ENCODE data around the gene ECPAS.
"Not testable (repeated sequence)": the region's sequence is repeated elsewhere in the genome, so short reads cannot be mapped to it uniquely, and the experiment has no call there.

Gene ECPAS

DNA sequence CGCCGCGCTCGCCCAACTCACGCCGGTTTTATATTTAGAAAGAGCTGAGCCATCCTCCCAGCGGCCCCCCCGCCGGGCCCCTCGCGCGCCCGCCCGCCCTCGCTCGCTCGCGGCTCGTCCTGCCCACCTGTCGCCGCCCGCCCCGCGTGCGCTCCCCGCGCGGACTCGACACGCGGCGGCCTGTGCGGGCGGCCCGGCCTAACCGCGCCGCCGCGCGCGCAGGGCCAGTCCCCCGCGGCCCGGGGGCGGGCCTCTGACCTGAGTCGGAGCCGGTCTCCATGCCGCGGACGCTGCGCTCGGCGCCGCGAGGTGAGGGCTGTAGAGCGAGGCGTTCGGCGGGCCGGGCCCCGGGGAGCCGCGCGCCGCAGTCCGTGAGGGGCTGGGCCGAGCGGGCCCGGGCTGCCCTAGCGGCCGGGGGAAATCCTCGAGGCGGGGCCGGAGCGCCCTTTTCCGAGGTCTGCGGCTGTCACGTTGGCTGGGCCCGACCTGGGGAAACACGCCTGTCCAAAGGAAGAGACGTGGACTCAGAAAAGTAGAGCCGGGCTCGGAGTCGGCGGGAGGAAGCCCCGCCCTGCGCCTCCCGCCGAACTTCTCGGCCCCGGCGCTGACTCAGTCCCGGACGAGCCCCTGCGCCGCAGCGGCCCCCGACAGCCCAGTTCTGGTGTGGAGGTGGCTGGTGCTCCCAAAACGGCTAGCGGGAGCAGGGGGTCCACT, at the start of gene ECPAS:
Gene ECPAS, minus strand, starts transcription at position 526 of the 714 bp plus-strand sequence. CDS start 11,465 bp downstream, outside the sequence.
- DNase-seq: peak; percentile 71

DNA sequence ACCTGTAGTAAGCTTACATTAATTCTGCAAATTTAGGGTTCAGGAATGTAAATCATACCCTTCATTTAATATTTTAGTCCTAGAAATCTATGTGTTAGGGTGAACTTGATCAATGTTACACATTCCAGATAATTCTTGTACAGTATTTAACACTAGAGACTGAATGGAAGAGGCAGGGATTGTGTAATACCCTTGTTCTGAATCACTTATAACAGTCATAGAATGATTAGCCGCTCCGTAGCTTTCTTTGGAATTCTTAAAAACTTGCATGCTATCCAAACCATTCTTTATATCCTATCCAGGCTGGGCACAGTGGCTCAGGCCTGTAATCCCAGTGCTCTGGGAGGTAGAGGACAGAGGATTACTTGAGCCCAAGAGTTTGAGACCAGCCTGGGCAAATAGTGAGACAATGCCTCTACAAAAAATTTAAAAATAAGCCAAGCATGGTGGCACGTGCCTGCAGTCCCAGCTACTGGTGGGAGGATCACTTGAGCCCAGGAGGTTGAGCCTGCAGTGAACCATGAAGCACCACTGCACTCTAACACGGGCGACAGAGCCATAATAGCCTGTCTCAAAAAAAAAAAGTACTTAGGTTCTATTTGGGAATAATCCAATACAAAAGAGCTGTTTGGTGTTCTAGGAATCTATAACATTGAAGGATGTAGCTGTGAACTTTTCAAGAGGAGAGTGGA, 49.1 kb upstream of the ECPAS start:
- DNase-seq: no peak

GRCh38 chr9:111531716-111532115, 47.5 kb upstream of the ECPAS start:
- no peak for DNase-seq

DNA sequence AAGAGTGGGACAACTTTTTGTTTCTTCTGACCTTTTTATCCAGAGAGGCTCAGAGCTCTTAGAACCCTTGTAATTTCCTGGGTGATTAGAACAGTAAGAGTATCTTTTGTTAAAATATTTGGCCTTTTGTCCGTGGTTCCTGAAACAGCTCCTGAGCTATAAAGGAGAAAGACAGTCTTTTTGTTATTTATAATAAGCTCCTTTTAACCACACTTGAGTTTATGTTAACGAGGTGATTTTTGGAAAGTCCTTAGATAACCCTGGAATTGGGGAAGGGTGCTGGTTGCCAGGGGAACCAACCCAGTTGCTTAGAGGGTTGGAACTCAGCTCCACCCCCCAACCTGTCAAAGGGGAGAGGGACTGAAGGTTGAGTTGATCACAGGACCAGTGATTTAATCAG, 45.6 kb upstream of the ECPAS start:
- no peak for DNase-seq

DNA sequence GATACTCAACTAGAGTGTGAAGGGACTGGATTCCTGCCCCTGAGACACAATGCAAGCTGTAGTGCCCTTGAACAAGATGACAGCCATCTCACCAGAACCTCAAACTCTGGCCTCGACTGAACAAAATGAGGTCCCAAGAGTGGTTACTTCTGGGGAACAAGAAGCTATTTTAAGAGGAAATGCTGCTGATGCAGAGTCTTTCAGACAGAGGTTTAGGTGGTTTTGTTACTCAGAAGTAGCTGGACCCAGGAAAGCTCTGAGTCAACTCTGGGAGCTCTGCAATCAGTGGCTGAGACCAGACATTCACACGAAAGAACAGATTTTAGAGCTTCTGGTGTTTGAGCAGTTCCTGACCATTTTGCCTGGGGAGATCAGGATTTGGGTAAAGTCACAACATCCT, 43.2 kb upstream of the ECPAS start:
- DNase-seq: no peak

DNA sequence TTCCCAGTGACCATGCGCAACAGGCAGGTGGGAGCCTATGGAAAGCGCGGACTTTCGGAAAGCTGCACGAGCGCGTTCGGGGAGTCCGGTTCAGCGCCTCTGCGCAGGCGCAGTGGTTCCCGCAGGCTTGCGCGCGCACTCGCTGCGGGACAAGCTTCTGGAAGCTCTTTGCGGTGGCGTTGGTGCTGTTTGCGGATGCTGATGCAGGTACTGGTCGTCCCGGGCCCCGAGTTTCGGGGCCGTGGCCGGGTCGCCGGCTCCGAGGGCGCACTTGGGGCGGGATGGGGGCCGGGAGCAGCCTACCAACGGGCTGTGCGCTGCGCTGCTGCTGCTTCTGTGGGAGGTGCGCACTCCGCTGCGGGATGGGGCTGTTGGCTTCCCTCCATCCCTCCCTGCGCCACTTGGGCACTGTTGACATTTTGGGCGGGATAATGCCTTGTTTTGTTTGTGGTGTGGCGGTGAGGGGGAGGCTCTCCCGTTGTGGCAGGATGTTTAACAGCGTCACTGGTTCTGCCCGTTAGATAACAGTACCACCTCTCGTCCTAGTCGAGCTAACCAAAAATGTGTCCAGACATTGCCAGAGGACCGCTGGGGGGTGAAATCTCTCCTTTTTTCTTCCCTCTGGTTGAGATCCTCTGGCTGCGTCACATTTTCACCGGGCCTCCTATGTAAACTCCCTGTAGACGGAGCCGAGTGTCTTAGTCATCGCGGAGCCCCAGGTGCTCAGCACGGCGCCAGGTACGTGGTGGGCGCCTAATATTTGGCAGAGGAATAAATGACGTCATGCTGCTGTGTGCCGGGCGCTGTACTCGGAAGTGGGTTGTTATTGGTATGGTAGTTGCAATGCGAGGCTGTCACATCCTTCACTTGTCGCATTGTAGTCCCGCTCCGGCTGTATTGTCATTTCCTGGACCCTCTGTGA, 41.1 kb upstream of the ECPAS start, which contains the start of gene ZNF483:
Gene ZNF483, plus strand, starts transcription at position 124 of the 922 bp plus-strand sequence. CDS start 2,217 bp downstream, outside the sequence.
- peak; percentile 77 for DNase-seq

DNA sequence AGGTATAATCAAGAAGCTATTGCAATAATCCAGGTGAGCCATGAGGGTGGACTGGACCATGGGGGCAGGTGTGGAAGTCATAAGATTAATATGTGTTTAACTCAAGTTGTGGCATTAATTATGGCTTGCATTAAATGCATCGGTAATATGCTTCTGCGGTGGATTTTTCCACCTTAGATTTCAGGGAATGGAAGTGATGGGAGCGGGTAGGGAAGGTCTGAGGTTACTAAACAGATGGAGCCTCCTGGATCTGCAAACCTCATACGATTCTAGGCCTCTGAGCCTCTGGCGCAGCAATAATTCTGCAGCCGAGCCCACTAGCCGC, 40.5 kb upstream of the ECPAS start:
- DNase-seq: no peak

GRCh38 chr9:111516061-111516465, 31.9 kb upstream of the ECPAS start:
- DNase-seq: no peak

- no peak for DNase-seq
These were observed 30.8 kb upstream of the ECPAS start for GRCh38 chr9:111514967-111515366.

DNA sequence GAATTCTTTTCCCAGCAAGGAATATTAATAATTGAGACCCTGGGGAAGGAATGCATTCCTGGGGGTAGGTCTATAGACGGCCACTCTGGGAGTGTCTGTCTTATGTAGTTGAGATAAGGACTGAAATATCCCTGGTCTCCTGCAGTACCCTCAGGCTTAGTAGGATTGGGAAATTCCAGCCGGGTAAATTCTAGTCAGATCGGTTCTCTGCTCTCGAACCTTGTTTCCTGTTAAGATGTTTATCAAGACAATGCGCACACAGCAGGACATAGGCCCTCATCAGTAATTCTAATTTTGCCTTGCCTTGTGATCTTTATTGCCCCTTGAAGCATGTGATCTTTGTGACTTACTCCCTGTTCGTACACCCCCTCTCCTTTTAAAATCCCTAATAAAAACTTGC, 27.4 kb upstream of the ECPAS start:
- not testable (repeated sequence) for DNase-seq

DNA sequence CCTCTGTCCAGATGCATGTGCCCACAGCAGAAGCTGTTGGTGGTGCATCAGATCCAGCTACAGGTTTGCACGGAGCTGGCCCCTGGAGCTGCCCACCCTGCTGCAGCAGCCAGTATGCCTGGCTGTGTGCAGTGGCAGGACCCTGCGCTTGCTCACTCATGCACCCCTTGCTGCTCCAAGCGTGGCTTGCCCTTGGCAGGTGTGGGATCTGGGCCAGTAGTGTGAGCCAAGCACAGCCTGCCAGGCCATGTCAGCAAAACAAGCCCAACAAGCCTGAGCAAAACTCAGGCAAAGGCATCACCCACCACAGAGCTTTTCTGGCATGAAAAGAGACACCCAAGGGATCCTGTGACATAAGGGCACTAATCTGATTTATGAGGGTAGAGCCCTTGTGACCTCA, 18.3 kb upstream of the ECPAS start:
- no peak for DNase-seq

DNA sequence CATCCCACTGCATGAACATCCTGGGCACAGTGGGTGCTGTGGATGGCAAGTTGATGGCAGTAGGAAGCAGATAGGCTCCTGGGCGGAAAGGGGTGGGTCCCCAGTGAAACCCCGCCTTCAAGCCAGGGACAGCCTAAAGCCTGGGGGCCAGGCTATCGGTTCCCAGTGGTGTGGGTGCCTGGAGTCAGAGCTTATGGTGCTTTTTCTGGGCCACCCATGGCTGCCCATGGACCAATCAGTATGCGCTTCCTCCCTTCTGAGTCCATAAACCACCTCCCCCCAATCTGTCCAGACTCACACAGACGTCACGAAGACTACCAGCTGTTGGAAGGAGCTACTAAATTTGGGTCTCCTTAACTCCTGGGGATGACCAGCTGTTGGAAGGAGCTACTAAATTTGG, 17.5 kb upstream of the ECPAS start:
- DNase-seq: no peak

DNA sequence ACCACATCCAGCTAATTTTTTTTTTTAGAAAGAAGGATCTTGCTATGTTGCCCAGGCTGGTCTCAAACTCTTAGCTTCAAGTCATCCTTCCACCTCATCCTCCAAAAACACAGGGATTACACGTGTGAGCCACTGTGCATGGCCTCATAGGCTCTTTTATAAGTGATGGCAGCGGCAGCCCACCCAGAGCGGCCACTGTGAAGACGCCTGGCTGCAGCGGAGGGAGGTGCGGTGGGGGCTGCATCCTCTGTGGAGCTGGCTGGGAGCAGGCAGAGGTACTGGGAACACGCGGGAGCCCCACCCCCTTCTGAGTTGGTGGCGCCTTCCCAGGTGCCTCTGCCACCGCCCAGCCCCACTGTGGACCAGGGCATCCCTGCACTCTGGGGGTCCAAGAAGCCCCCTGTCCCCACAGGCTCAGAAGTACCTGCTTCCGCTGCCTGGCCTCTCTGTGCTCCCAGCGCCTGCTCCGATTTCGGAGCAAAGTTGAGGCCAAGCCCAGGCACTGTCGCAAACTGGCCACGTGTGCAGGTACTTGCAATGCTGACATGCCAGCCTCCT, 16.9 kb upstream of the ECPAS start:
- DNase-seq: no peak

DNA sequence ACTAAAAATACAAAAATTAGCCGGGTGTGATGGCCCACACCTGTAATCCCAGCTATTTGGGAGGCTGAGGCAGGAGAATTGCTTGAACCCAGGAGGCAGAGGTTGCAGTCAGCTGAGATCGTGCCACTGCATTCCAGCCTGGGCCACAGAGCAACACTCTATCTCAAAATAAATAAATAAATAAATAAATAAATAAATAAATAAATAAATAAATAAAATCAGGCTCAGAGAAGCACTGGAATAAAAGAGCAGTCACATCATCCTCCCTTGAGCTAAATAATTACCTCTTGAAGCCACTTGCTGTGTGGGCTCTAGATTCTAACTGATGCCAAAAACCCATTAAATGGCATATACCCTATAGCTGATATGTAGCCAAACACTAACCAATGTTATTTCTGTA, 13.0 kb upstream of the ECPAS start:
- not testable (repeated sequence) for DNase-seq

DNA sequence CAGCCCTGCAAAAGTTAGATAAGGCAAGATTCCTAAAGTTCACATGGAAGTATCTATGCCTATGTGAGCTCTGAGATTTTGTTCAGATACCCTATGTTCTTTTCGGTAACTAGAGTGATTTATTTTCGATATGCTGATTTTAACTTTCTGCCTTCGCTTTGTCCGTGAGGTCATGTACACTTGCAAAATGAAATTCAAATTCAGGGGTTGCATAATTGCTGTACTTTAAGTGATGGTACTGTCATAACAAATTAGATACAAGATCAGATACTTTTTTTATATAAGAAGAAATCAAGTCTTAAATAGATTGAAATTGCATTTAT, 350 bp upstream of the ECPAS start:
- DNase-seq: no peak

DNA sequence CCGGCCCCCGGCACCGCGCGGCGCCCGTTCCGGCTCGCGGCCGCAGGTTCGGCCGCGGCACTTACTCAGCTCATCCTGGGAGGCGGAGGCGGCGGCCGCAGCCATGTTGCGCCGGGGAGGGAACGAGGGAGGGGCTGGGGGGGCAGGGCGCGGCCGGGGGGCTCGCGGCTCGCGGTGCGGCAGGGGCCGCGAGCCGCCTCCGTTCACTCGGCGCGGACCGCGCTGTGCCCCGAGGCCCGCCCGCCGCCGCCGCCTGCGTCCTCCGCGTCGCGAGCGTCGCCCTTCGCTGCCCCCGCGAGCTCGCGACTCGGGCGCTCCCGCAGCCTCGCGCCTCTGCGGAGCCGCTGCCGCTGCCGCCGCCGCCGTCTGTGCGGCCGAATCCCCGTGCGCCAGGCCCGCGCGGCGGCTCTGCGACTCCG, 735 bp downstream of the ECPAS start:
- peak; percentile 66 for DNase-seq

DNA sequence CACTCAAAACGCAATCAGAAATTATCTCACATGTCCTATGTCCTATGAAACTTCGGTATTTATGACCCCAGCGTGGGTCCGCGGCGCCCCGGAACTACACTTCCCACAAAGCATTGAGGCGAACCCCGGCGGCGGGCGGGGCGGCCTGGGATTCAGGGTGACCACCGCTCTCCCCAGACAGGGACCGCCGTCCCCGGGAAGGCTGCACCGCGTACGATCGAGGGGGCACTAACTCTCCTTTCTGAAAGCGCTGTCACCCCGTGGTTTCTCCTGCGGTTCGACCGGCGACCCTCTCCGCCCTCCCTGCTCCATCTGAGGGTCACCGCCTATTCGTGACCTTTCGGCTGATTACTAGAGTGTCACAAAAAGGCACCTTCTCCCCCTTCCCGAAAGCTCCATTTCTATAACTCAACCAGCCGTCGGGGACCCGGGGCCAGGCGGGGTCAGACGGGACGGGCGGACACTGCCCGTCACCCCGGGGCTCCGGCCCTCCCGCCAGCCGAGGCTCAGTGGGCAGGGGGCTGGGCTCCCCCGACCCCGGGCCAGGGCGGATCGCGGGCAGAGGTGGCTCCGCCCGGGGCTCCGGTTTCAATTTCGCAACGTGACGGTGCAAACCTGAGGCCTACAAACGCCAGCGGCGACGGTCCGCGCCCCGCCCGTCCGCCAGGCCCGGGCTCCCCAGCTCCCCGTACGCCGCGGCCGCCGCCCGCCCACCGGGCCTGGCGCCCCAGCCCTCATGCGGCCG, 1.3 kb downstream of the ECPAS start:
- DNase-seq: peak; percentile 67

DNA sequence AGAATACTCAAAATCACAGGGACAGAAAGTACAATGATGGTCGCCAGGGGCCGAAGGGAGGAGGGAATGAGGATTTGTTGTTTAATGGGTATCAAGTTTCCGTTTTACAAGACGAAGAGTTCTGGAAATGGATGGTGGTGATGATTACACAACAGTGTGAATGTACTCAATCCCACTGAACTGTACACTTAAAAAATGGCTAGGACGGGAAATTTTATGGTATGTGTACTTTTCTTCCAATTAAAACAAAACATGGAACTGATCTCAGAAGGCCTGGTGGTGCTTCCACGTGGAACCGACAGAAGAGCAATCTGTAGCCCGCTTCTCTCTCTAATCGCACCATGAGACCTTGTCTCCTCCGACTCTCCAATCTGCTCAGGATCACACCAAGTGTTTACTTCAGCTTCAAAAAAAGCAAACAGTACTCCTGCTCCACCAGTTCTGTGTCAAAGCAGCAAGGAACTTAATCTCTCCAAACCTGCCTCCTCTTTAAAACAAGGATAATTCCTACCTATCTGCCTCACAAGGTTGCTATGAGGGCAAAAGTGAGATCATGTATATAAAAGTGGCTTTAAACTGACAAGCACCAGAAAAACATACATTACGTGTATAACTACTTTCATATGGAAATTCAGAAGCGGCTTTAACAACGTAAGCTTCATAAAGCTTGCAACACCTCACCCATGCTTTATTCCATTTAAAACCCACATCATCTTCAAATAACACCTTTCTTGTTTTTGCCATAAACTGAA, 2.1 kb downstream of the ECPAS start:
- DNase-seq: no peak

GRCh38 chr9:111477677-111478076, 6.5 kb downstream of the ECPAS start:
- no peak for DNase-seq

DNA sequence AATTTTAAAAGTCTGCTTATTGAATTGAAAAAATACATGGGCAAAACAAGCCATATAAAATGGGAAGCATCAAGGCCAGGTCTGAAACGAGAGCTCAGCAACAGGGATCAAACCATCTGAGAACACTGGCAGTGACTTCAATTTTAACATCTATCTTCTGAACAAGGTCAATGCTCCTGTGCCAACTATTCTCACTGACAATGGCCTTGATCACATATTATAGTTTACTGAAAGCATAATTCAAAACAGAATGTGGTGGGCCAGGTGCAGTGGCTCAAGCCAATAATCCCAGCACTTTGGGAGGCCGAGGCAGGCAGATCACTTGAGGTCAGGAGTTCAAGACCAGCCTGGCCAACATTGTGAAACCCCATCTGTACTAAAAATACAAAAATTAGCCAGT, 9.0 kb downstream of the ECPAS start:
- no peak for DNase-seq

DNA sequence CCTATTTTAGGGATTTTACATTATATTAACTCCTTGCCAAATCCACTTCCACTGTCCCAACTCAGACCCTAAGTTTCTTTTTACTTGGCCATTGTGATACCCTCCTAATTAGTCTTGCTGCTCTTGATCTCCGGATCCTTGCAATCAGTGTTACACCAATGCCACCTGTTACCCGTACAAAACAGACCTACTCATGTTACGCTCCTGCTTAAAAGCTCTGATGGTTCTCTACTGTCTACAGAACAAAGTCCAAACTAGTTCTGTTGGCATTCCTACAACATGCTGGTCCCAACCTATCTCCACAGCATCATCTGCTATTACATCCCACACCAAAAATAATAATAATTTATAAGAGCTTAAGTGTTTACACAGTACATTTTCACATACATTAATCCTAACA, 9.8 kb downstream of the ECPAS start:
- DNase-seq: no peak
